Neural cell (in vitro differentiated cells): ENCODE measurements around the gene RBM15. TPM values are rescaled to one million over a fixed set of nuclear protein-coding genes. Genes with fewer than 3 reads are reported as not detected.

ENCODE experiments used
- H2AFZ ChIP-seq: fragments of 200-600, 300-800 bp; sonication (generic), shearing (Covaris generic); 2 replicates; pipeline ENCODE4 v1.6.0; 2014; ENCODE audit warnings: low read depth, mild to moderate bottlenecking, antibody characterized with exemption, low read length, moderate library complexity
- H3F3A ChIP-seq: fragments of 200-600 bp; shearing (Covaris generic); 2 replicates; pipeline ENCODE4 v1.6.1; 2016; ENCODE audit warnings: mild to moderate bottlenecking, moderate library complexity, mixed read lengths, antibody characterized with exemption, low read length; ENCODE audit not compliant: insufficient read depth, poor library complexity, severe bottlenecking
- H3K27ac ChIP-seq: fragments of 200-600, 300-800 bp; sonication (generic), shearing (Covaris generic); 2 replicates; pipeline ENCODE4 v1.5.1; 2014; ENCODE audit warnings: mild to moderate bottlenecking, low read length, moderate library complexity
- H3K27me3 ChIP-seq: fragments of 300-800, 200-600 bp; sonication (generic), shearing (Covaris generic); 2 replicates; pipeline ENCODE4 v1.6.0; 2014; ENCODE audit warnings: mild to moderate bottlenecking, low read depth, low read length, moderate library complexity; ENCODE audit not compliant: insufficient read depth
- H3K36me3 ChIP-seq: fragments of 300-800, 200-600 bp; sonication (generic), shearing (Covaris generic); 2 replicates; pipeline ENCODE4 v1.5.1; 2014; ENCODE audit warnings: mild to moderate bottlenecking, antibody characterized with exemption, low read length, moderate library complexity; ENCODE audit not compliant: insufficient read depth
- H3K4me2 ChIP-seq: fragments of 300-800, 200-600 bp; sonication (generic), shearing (Covaris generic); 2 replicates; pipeline ENCODE4 v1.6.0; 2014; ENCODE audit warnings: mild to moderate bottlenecking, low read length
- H3K4me3 ChIP-seq: fragments of 300-800, 200-600 bp; sonication (generic), shearing (Covaris generic); 2 replicates; pipeline ENCODE4 v1.5.1; 2014; ENCODE audit warnings: mild to moderate bottlenecking, low read length, moderate library complexity
- H3K79me2 ChIP-seq: fragments of 200-600 bp; shearing (Covaris generic); replicated peaks from 2 replicates; pipeline ENCODE4 v1.6.0; 2014; ENCODE audit warnings: mild to moderate bottlenecking, low read length, moderate library complexity; ENCODE audit not compliant: insufficient read depth
- H3K9ac ChIP-seq: fragments of 300-800, 200-600 bp; sonication (generic), shearing (Covaris generic); 2 replicates; pipeline ENCODE4 v1.6.1; 2016; ENCODE audit warnings: mild to moderate bottlenecking, low read length, mixed read lengths
- H3K9me2 ChIP-seq: fragments of 200-600 bp; shearing (Covaris generic); 2 replicates; pipeline ENCODE4 v1.6.1; 2016; ENCODE audit warnings: mild to moderate bottlenecking, low read length, mixed read lengths; ENCODE audit not compliant: insufficient read depth
- H3K9me3 ChIP-seq: fragments of 200-600, 300-800 bp; sonication (generic), shearing (Covaris generic); 2 replicates; pipeline ENCODE4 v1.6.1; 2016; ENCODE audit warnings: mild to moderate bottlenecking, mixed run types, low read length, moderate library complexity, mixed read lengths
- H4K20me1 ChIP-seq: fragments of 200-600 bp; shearing (Covaris generic); 2 replicates; pipeline ENCODE4 v1.6.1; 2016; ENCODE audit warnings: mild to moderate bottlenecking, mixed run types; ENCODE audit not compliant: insufficient read depth
- EP300 ChIP-seq: fragments of 450-650 bp; conservative IDR thresholded peaks from 2 replicates; pipeline ENCODE4 v1.6.1; 2014; ENCODE audit warnings: antibody characterized with exemption, mild to moderate bottlenecking, moderate library complexity; ENCODE audit not compliant: poor library complexity, severe bottlenecking
- EZH2 ChIP-seq: fragments of 200-600, 300-800 bp; shearing (Covaris generic), sonication (generic); IDR thresholded peaks from 2 replicates; pipeline ENCODE4 v1.6.1; 2014; ENCODE audit warnings: antibody characterized with exemption, low read length, borderline replicate concordance, mild to moderate bottlenecking; ENCODE audit not compliant: insufficient read depth, poor library complexity, severe bottlenecking
- MXI1 ChIP-seq: fragments of 450-650 bp; conservative IDR thresholded peaks from 2 replicates; pipeline ENCODE4 v1.6.1; 2014; ENCODE audit warnings: antibody characterized with exemption, mild to moderate bottlenecking; ENCODE audit not compliant: poor library complexity, severe bottlenecking
- POLR2AphosphoS5 ChIP-seq: IDR thresholded peaks from 2 replicates; pipeline ENCODE4 v1.6.1; 2012
- RAD21 ChIP-seq: fragments of 450-650 bp; conservative IDR thresholded peaks from 2 replicates; pipeline ENCODE4 v1.6.1; 2014; ENCODE audit warnings: antibody characterized with exemption, mild to moderate bottlenecking, moderate library complexity
- SMC3 ChIP-seq: fragments of 450-650 bp; conservative IDR thresholded peaks from 2 replicates; pipeline ENCODE4 v1.6.1; 2014; ENCODE audit warnings: antibody characterized with exemption, mild to moderate bottlenecking, moderate library complexity; ENCODE audit not compliant: poor library complexity
- TAF1 ChIP-seq: IDR thresholded peaks from 2 replicates; pipeline ENCODE4 v1.6.1; 2012; ENCODE audit warnings: low read depth
- polyA plus RNA-seq: library from polyadenylated mRNA; depleted of rRNA; stranded (reverse); fragments of >200 nt; gene quantifications from 2 replicates; pipeline ENCODE4 v1.2.3, GENCODE V29; 2014
- TF ChIP-seq, protein P1 (sequence below): fragments of 450-650 bp; IDR thresholded peaks from 2 replicates; pipeline ENCODE4 v1.5.1; 2014; ENCODE audit warnings: antibody characterized with exemption, mild to moderate bottlenecking, moderate library complexity; ENCODE audit not compliant: poor library complexity, severe bottlenecking
- TF ChIP-seq, protein P2 (sequence below): IDR thresholded peaks from 2 replicates; pipeline ENCODE4 v1.6.1; 2012; ENCODE audit warnings: borderline replicate concordance

The RBM15 gene
- polyA plus RNA-seq, 1 donor from 2014 or later, result 8.1 TPM

DNA sequence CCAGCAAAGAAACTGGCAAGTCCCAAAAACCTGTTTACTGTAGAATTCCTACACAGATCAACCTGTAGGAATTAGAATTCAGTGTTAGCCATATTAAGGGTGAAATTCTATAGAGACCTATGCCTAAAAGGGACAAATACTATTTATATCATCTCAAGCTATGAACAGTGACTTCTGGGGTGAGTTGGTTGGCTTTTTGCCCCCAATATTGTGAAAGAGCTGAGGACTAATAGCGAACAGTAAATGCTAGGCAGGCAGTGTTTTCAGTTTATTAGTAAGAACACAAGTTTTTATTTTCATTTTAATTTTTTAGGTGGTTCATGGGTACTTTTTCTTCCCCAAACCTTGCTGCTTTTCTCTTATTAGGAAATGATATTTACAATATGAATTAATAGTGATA, 36.3 kb downstream of the RBM15 start:
- H2AFZ ChIP-seq, result no peak overlapping the region
- H4K20me1 ChIP-seq, result no peaks in the 10 kb centered on the region
- H3K27me3 ChIP-seq, result no peaks in the 10 kb centered on the region
- H3K79me2 ChIP-seq, result no peaks in the 10 kb centered on the region
- H3K4me2 ChIP-seq, result no peak overlapping the region
- H3K9me2 ChIP-seq, result no peaks in the 10 kb centered on the region
- no peak overlapping the region for H3K4me3 ChIP-seq
- H3K27ac ChIP-seq, result no peak overlapping the region
- no peaks in the 10 kb centered on the region for H3F3A ChIP-seq
- no peaks in the 10 kb centered on the region for H3K9me3 ChIP-seq
- TF ChIP-seq, protein P1, sequence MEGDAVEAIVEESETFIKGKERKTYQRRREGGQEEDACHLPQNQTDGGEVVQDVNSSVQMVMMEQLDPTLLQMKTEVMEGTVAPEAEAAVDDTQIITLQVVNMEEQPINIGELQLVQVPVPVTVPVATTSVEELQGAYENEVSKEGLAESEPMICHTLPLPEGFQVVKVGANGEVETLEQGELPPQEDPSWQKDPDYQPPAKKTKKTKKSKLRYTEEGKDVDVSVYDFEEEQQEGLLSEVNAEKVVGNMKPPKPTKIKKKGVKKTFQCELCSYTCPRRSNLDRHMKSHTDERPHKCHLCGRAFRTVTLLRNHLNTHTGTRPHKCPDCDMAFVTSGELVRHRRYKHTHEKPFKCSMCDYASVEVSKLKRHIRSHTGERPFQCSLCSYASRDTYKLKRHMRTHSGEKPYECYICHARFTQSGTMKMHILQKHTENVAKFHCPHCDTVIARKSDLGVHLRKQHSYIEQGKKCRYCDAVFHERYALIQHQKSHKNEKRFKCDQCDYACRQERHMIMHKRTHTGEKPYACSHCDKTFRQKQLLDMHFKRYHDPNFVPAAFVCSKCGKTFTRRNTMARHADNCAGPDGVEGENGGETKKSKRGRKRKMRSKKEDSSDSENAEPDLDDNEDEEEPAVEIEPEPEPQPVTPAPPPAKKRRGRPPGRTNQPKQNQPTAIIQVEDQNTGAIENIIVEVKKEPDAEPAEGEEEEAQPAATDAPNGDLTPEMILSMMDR, result no peak
- no peak for TF ChIP-seq MXI1
- TF ChIP-seq SMC3, result no peak
- TF ChIP-seq, protein P2, sequence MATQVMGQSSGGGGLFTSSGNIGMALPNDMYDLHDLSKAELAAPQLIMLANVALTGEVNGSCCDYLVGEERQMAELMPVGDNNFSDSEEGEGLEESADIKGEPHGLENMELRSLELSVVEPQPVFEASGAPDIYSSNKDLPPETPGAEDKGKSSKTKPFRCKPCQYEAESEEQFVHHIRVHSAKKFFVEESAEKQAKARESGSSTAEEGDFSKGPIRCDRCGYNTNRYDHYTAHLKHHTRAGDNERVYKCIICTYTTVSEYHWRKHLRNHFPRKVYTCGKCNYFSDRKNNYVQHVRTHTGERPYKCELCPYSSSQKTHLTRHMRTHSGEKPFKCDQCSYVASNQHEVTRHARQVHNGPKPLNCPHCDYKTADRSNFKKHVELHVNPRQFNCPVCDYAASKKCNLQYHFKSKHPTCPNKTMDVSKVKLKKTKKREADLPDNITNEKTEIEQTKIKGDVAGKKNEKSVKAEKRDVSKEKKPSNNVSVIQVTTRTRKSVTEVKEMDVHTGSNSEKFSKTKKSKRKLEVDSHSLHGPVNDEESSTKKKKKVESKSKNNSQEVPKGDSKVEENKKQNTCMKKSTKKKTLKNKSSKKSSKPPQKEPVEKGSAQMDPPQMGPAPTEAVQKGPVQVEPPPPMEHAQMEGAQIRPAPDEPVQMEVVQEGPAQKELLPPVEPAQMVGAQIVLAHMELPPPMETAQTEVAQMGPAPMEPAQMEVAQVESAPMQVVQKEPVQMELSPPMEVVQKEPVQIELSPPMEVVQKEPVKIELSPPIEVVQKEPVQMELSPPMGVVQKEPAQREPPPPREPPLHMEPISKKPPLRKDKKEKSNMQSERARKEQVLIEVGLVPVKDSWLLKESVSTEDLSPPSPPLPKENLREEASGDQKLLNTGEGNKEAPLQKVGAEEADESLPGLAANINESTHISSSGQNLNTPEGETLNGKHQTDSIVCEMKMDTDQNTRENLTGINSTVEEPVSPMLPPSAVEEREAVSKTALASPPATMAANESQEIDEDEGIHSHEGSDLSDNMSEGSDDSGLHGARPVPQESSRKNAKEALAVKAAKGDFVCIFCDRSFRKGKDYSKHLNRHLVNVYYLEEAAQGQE, result no peak
- no peak for TF ChIP-seq TAF1
- no peak for TF ChIP-seq POLR2AphosphoS5
- no peak for TF ChIP-seq EZH2
- TF ChIP-seq RAD21, result no peak
- no peak for TF ChIP-seq EP300
- H3K9ac ChIP-seq, result no peak overlapping the region
- H3K36me3 ChIP-seq, result peaks cover 4% of the 10 kb centered on the region

DNA sequence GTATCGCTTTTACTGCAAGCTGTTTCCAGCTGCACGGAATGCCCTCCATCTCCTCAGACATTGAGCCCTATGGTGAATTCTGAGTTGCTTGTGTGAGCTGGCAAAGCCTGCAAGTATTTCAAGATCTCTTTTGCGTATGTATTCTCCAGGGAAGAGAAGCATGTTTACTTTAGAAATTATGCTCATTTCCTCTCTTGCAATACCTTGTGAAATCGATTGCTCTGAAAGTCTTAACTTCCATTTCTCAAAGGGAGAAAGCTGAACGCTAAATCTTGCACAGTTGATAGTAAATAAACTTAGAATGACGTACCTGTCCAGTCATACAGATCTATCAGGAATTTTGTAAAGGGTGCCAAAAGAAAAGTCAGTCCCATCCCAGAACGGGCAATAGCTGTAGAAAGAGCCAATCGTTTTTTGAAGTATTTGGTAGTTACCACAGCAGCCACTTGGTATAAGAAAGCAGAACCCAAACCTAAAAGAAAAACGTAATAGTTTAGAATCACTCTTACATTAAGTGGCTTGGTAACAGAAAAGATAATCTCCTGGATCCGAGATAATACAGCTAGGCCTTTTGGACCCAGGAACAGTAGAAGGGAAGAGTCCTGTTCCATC, 41.6 kb downstream of the RBM15 start:
- H3K36me3 ChIP-seq, result peaks cover 7% of the 10 kb centered on the region

More for the DNA sequence above, 41.6 kb downstream of the RBM15 start:
- H2AFZ ChIP-seq, result no peak overlapping the region
- no peak overlapping the region for H3K4me2 ChIP-seq
- no peaks in the 10 kb centered on the region for H3F3A ChIP-seq
- H3K27ac ChIP-seq, result no peak overlapping the region
- TF ChIP-seq MXI1 (no peak), RAD21 (no peak), POLR2AphosphoS5 (no peak), EZH2 (no peak), SMC3 (no peak), TAF1 (no peak), EP300 (no peak)
- TF ChIP-seq, protein P1, result no peak
- TF ChIP-seq, protein P2, result no peak
- no peaks in the 10 kb centered on the region for H3K27me3 ChIP-seq
- H3K9me3 ChIP-seq, result no peaks in the 10 kb centered on the region
- H3K79me2 ChIP-seq, result no peaks in the 10 kb centered on the region
- H3K9me2 ChIP-seq, result no peaks in the 10 kb centered on the region
- H4K20me1 ChIP-seq, result no peaks in the 10 kb centered on the region
- H3K4me3 ChIP-seq, result no peak overlapping the region
- no peak overlapping the region for H3K9ac ChIP-seq
